WTC11 (cell line): ENCODE data around the gene STARD13.

ENCODE experiments used
- FOXJ3 ChIP-seq: sonication (generic); formaldehyde crosslinking; IDR thresholded peaks from 2 replicates; pipeline ENCODE4 v1.9.0; 2021; ENCODE audit warnings: missing genetic modification reagents, mild to moderate bottlenecking, borderline replicate concordance
- TF ChIP-seq, protein P1 (sequence below): fragments of 200-600 bp; IDR thresholded peaks from 2 replicates; pipeline ENCODE4 v1.8.0; 2022; ENCODE audit warnings: antibody characterized with exemption

DNA sequence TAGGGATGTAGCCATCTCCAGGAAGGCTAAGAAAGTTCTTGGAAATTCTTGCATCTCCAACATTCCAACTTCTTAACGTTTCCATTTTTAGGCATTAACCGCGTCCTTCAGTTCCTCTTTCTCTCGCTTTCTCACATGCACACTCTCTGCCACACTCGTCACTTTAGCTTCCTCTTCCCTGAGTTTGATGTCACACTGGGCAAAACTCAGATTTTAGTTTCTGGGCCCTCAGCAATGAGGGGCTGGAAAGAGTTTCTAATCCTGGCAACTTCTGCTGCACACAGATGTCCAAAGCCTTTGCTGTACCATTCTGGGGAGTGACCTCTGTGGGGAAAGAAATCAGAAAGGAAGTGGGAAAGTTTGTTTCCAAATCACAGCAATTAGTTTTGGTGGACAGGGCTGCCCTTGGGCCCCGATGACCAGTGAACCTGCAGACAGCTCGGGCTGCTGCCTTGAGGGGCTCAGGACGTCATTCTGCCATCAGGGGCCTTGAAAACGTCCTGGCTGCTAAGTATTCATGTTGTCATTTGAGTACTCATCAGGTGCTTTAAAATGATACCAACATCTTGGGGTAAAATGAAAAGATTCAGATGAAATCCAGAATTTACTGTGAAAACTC is 180.1 kb downstream of the STARD13 start:
- TF ChIP-seq FOXJ3 (CRISPR knock-in tag) = no peak
- TF ChIP-seq, protein P1, sequence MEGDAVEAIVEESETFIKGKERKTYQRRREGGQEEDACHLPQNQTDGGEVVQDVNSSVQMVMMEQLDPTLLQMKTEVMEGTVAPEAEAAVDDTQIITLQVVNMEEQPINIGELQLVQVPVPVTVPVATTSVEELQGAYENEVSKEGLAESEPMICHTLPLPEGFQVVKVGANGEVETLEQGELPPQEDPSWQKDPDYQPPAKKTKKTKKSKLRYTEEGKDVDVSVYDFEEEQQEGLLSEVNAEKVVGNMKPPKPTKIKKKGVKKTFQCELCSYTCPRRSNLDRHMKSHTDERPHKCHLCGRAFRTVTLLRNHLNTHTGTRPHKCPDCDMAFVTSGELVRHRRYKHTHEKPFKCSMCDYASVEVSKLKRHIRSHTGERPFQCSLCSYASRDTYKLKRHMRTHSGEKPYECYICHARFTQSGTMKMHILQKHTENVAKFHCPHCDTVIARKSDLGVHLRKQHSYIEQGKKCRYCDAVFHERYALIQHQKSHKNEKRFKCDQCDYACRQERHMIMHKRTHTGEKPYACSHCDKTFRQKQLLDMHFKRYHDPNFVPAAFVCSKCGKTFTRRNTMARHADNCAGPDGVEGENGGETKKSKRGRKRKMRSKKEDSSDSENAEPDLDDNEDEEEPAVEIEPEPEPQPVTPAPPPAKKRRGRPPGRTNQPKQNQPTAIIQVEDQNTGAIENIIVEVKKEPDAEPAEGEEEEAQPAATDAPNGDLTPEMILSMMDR = no peak
